Heart right ventricle (tissue), 16 donors: ENCODE results near the gene LAMTOR1. TPM values are rescaled to one million over a fixed set of nuclear protein-coding genes. Genes with fewer than 3 reads are reported as not detected.

Experiments
- ATAC-seq, 8 donors: fragments of 200-7000 bp; cut with Tn5 transposase; one replicate each; pipeline ENCODE4 v1.9.1; 2020; ENCODE audit warnings: mild to moderate bottlenecking in 8 of 8, moderate library complexity in 8 of 8, moderate number of reproducible peaks in 1 of 8
- DNase-seq, 2 donors: peaks; one replicate each; pipeline ENCODE4 v3.0.0-alpha.2; 2020
- H3K27ac ChIP-seq, 10 donors: fragments of 200-600 bp; sonication (generic) in 2 of 10; one replicate each; pipeline versions ENCODE4 v1.5.0 to v1.8.0; 2020 to 2022; ENCODE audit warnings: mild to moderate bottlenecking in 3 of 10
- H3K27me3 ChIP-seq, 7 donors: fragments of 200-600 bp; one replicate each; pipeline ENCODE4 v1.8.0; 2021 to 2022; ENCODE audit warnings: mild to moderate bottlenecking in 2 of 7
- H3K36me3 ChIP-seq, 9 donors: fragments of 200-600 bp; sonication (generic) in 1 of 9; one replicate each; pipeline versions ENCODE4 v1.5.0 to v1.8.0; 2020 to 2022; ENCODE audit warnings: mild to moderate bottlenecking in 2 of 9
- H3K4me1 ChIP-seq, 9 donors: fragments of 200-600 bp; sonication (generic) in 1 of 9; one replicate each; pipeline versions ENCODE4 v1.5.0 to v1.8.0; 2020 to 2022; ENCODE audit warnings: mild to moderate bottlenecking in 4 of 9
- H3K4me3 ChIP-seq, 10 donors: fragments of 200-600 bp; sonication (generic) in 2 of 10; one replicate each; pipeline versions ENCODE4 v1.5.0 to v1.8.0; 2020 to 2022; ENCODE audit warnings: mild to moderate bottlenecking in 7 of 10, moderate library complexity in 2 of 10
- H3K9me3 ChIP-seq, 11 donors: fragments of 200-600 bp in 10 of 11; sonication (generic) in 2 of 11; one replicate each; pipeline versions ENCODE4 v1.5.0 to v1.8.0; 2013 to 2022; ENCODE audit warnings: mild to moderate bottlenecking in 2 of 11, control low read depth in 1 of 11, moderate library complexity in 1 of 11
- CTCF ChIP-seq, 9 donors: fragments of 200-600 bp; sonication (generic) in 2 of 9; IDR thresholded peaks; one replicate each; pipeline versions ENCODE4 v1.5.0 to v1.8.0; 2021 to 2022; ENCODE audit warnings: antibody characterized with exemption in 9 of 9, mild to moderate bottlenecking in 5 of 9, moderate library complexity in 1 of 9
- WGBS, 2 donors: extraction: QIAGEN DNeasy Blood & Tissue Kit; methylation state at CpG; one replicate each; pipeline ENCODE4 v1.1.7; 2013; ENCODE audit warnings: inconsistent platforms in 1 of 2; 5-methylcytosine and 5-hydroxymethylcytosine counted together
- intact Hi-C, 10 donors: fragments of 100-400 bp; cut with DNase I; formaldehyde crosslinking; loops; one replicate each; pipeline versions ENCODE4 v1.11.1 to v1.14.2; 2022
- polyA plus RNA-seq, 2 donors: library from polyadenylated mRNA; stranded (reverse); fragments of 200-250 nt; gene quantifications; one replicate each; pipeline ENCODE4 v1.2.3, GENCODE V29; 2013
- total RNA-seq, 10 donors: library from RNA; stranded (reverse); fragmentation: NEBNext Ultra II Directional in 3 of 10; extraction: Animal tissue kit (Norgen Biotek cat#: 25700) in 3 of 10; gene quantifications; one replicate each; pipeline versions ENCODE4 v1.2.1 to v1.2.4, GENCODE V29; 2021 to 2023
- donor health status: Arrhythmogenic right ventricular cardiomyopathy.
- donor health status: ischemic (EF 13 %, LVEDD 7.1; RV severe dilation, severe dysfunction).
- donor health status: healthy with polysubstance abuse.
- donor health status: DM: no; HTN: yes; CAD: no.
- donor health status: DM: no; HTN: no; CAD: no.
- donor health status: ischemic (EF 25% LVEDD 6.9; RV normal size, moderate dysfunction).
- donor health status: ischemic (EF 25% LVEDD 5.7; RV mildly dilated, moderate dysfunction).
- donor health status: healthy.
- donor health status: DM: yes; HTN: yes; CAD: no.
- donor health status: Ischemic cardiomyopathy.
- donor health status: ischemic (EF 35%, LVEDD 5.7; RV mildly dilated, moderate dysfunction).
- donor health status: nonischemic (EF 11% LVEDD 7.7; RV severe dilation, severe dysfunction).
- donor health status: DM: yes; HTN: yes; CAD: no.
- donor health status: PGD.
- donor health status: ischemic (EF 29% LVEDD 5.4; RV normal size, mild dysfunction).
- donor health status: nonischemic (EF 23%, LVEDD 6.1; RV moderate dilation, normal function).

Gene LAMTOR1
- total and polyA plus RNA-seq, 12 donors = 58.3 to 158 (median 81.8) TPM

- TF ChIP-seq CTCF (IDR thresholded peaks at IDR 0.05) = peak in 2 of 9 donors; percentile 11 to 16
- H3K27ac ChIP-seq = peak within 1 kb of the TSS; percentile 88 to 100 (median 96)
- H3K4me1 ChIP-seq = peaks cover 4 to 21% (median 15%) of the 10 kb centered on the region in 9 donors
- intact Hi-C loops = loop anchor here in 6 of 10 donors (1.0 to 10.0 kb wide), 7 partner anchors 9 to 322 kb away; partner anchors contain the start of genes LRRC51 (in 3 of the 6), NUMA1 (in 3 of the 6), LAMTOR1 (in 2 of the 6) and CLPB (in 1 of the 6)
- H3K36me3 ChIP-seq = peaks cover 0 to 32% (median 0%) of the 10 kb centered on the region in 9 donors
- DNase-seq (peak; percentile 93 to 100), ATAC-seq (peak; percentile 94 to 98 (median 96))
- H3K9me3 ChIP-seq = no peaks in the 10 kb centered on the region
- WGBS, 2 donors = 0% methylated on average over 49 of the region's 49 CpGs
- H3K27me3 ChIP-seq = peaks cover 0 to 10% (median 0%) of the 10 kb centered on the region in 7 donors
- peak within 1 kb of the TSS; percentile 37 to 84 (median 58) for H3K4me3 ChIP-seq
Measured at GRCh38 chr11:72112143-72112977, 9.3 kb upstream of the LAMTOR1 start, which contains the start of gene ANAPC15. ANAPC15 (minus strand) TSS chr11:72112695; CDS start chr11:72111276, 1,419 bp downstream.

GRCh38 chr11:72111300-72112142 lies 8.4 kb upstream of the LAMTOR1 start:
- no peak for TF ChIP-seq CTCF (IDR thresholded peaks at IDR 0.05)
- WGBS, 2 donors = 0 to 1% methylated on average over 10 of the region's 10 CpGs
- Histone ChIP-seq H3K36me3 (peaks cover 0 to 36% (median 0%) of the 10 kb centered on the region in 9 donors), H3K27ac (peak overlapping the region; percentile 88 to 100 (median 96)), H3K27me3 (peaks cover 0 to 7% (median 0%) of the 10 kb centered on the region in 7 donors), H3K9me3 (no peaks in the 10 kb centered on the region), H3K4me3 (peak overlapping the region; percentile 11 to 84 (median 58)), H3K4me1 (peaks cover 4 to 21% (median 15%) of the 10 kb centered on the region in 9 donors)
- ATAC-seq = peak in 3 of 8 donors; percentile 6 to 9 (median 7)
- intact Hi-C loops = loop anchor here in 6 of 10 donors (1.0 to 10.0 kb wide), 7 partner anchors 8 to 323 kb away; partner anchors contain the start of genes LRRC51 (in 3 of the 6), NUMA1 (in 3 of the 6), LAMTOR1 (in 2 of the 6) and CLPB (in 1 of the 6)
- DNase-seq = no peak

- Histone ChIP-seq H3K27me3 (no peaks in the 10 kb centered on the region), H3K4me3 (no peak within 1 kb of the TSS), H3K9me3 (no peaks in the 10 kb centered on the region), H3K36me3 (peaks cover 0 to 44% (median 0%) of the 10 kb centered on the region in 9 donors), H3K27ac (no peak within 1 kb of the TSS), H3K4me1 (peaks cover 6 to 27% (median 23%) of the 10 kb centered on the region in 9 donors)
- no peak for DNase-seq
- no peak for TF ChIP-seq CTCF (IDR thresholded peaks at IDR 0.05)
- ATAC-seq = no peak
- WGBS, 2 donors = 96 to 97% methylated on average over 14 of the region's 14 CpGs
- intact Hi-C loops = loop anchor here in 1 of 10 donors (10.0 kb wide), 1 partner anchor 329 kb away; the partner anchor contains the start of gene CLPB
Measured at GRCh38 chr11:72105888-72106287, 2.8 kb upstream of the LAMTOR1 start, which contains the start of gene TOMT. TOMT (plus strand) TSS chr11:72105924; CDS start chr11:72105952, 28 bp downstream.
